Stomach (tissue), 9 donors: Measurements from ENCODE around the gene TWIST1. TPM values are rescaled to one million over a fixed set of nuclear protein-coding genes. Genes with fewer than 3 reads are reported as not detected.

Experiments used
- DNase-seq, 2 donors: peaks; one replicate each; pipeline versions ENCODE4 v3.0.0 to v3.0.0-alpha.2; 2013 to 2019
- H3K27ac ChIP-seq, 5 donors: fragments of 200-600 bp in 4 of 5; sonication (generic) in 4 of 5; one replicate each; pipeline ENCODE4 v1.5.1; 2013 to 2019; ENCODE audit warnings: mild to moderate bottlenecking in 1 of 5, moderate library complexity in 1 of 5
- H3K27me3 ChIP-seq, 3 donors: fragments of 200-600 bp; sonication (generic); one replicate each; pipeline ENCODE4 v1.5.1; 2017 to 2019; ENCODE audit warnings: mixed run types in 1 of 3
- H3K36me3 ChIP-seq, 4 donors: fragments of 200-600 bp; sonication (generic); 1 replicate in 3 of 4; 2 replicates in 1 of 4; pipeline ENCODE4 v1.5.1; 2016 to 2019
- H3K4me1 ChIP-seq, 4 donors: fragments of 200-600 bp; sonication (generic); one replicate each; pipeline ENCODE4 v1.5.1; 2016 to 2019
- H3K4me3 ChIP-seq, 4 donors: fragments of 200-600 bp; sonication (generic) in 3 of 4; one replicate each; pipeline ENCODE4 v1.5.1; 2016 to 2019; ENCODE audit warnings: mild to moderate bottlenecking in 1 of 4
- H3K9me3 ChIP-seq, 4 donors: fragments of 200-600 bp; sonication (generic); one replicate each; pipeline ENCODE4 v1.5.1; 2016 to 2019
- EP300 ChIP-seq: sonication (generic); formaldehyde crosslinking; IDR thresholded peaks from one replicate; pipeline ENCODE4 v1.6.1; 2017; ENCODE audit warnings: antibody characterized with exemption
- POLR2A ChIP-seq, 4 donors: fragments of 450-650 bp; IDR thresholded peaks; one replicate each; pipeline ENCODE4 v1.6.1; 2016; ENCODE audit warnings: antibody characterized with exemption in 4 of 4, control low read depth in 2 of 4, mild to moderate bottlenecking in 1 of 4, moderate library complexity in 1 of 4
- POLR2AphosphoS5 ChIP-seq, 3 donors: sonication (generic); formaldehyde crosslinking; IDR thresholded peaks; one replicate each; pipeline ENCODE4 v1.6.1; 2016; ENCODE audit warnings: antibody characterized with exemption in 3 of 3
- WGBS, 5 donors: extraction: QIAGEN DNeasy Blood & Tissue Kit in 3 of 5; methylation state at CpG; one replicate each; pipeline versions ENCODE4 v1.1.5 to v1.1.7; 2013 to 2018; 5-methylcytosine and 5-hydroxymethylcytosine counted together
- intact Hi-C: fragments of 100-400 bp; cut with DNase I; formaldehyde crosslinking; loops from one replicate; pipeline ENCODE4 v1.15.1; 2023; ENCODE audit warnings: low total_unique reads
- polyA plus RNA-seq, 3 donors: library from polyadenylated mRNA; stranded (reverse); fragments of 200-250 nt; gene quantifications; one replicate each; pipeline ENCODE4 v1.2.3, GENCODE V29; 2013
- total RNA-seq, 5 donors: library from RNA; depleted of rRNA; stranded (reverse); fragments of >200 nt; gene quantifications; one replicate each; pipeline versions ENCODE4 v1.1.0 to v1.2.3, GENCODE V29; 2014 to 2016
- TF ChIP-seq, protein P1 (sequence below), 7 experiments: fragments of 450-650 bp in 4 of 7; fragments of 200-600 bp in 3 of 7; sonication (generic) in 3 of 7; IDR thresholded peaks; one replicate each; pipeline ENCODE4 v1.5.1; 2016 to 2019; ENCODE audit warnings: antibody characterized with exemption in 7 of 7, control low read depth in 2 of 7, mild to moderate bottlenecking in 1 of 7
- donor health status: healthy with polysubstance abuse.
- donor health status: Bipolar disorder and iron deficiency.
- donor health status: healthy.

TWIST1 gene
- total and polyA plus RNA-seq, 8 donors: 0.58 to 169 (median 4.6) TPM; not detected in 1

DNA sequence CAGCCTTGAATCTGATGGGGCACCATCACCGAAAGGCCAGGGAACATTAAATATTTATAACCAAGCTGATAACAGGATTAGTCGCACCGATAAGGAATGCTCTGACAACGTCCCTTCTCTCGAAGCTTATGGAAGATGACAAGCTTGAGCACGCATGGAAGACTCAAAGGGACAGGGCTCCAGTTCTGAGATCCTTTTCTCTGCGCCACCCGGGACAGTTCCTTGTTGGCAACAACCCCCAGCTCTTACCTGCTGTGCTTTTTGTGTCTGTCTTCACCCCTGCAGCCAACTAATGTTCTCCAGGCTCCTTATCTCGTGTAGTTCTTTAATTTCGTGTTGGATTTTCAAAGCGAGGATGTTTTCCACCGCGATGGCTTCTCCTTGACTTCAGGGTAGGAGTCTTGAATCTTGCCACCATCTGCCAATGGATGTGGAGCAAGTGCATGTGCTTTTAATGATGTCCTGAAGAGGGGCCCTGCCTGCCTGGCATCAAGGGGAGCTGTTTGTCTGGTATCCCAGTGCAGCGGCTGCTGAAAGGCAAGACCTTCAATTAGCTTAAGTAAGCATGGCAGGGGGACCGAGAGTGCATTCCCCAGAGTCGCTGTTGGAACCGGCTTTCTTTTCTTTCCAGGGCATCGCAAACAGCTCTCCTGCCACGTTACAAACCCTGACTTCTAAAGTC lies 28.1 kb upstream of the TWIST1 start:
- TF ChIP-seq POLR2A (IDR thresholded peaks at IDR 0.05): no peak
- TF ChIP-seq, protein P1, sequence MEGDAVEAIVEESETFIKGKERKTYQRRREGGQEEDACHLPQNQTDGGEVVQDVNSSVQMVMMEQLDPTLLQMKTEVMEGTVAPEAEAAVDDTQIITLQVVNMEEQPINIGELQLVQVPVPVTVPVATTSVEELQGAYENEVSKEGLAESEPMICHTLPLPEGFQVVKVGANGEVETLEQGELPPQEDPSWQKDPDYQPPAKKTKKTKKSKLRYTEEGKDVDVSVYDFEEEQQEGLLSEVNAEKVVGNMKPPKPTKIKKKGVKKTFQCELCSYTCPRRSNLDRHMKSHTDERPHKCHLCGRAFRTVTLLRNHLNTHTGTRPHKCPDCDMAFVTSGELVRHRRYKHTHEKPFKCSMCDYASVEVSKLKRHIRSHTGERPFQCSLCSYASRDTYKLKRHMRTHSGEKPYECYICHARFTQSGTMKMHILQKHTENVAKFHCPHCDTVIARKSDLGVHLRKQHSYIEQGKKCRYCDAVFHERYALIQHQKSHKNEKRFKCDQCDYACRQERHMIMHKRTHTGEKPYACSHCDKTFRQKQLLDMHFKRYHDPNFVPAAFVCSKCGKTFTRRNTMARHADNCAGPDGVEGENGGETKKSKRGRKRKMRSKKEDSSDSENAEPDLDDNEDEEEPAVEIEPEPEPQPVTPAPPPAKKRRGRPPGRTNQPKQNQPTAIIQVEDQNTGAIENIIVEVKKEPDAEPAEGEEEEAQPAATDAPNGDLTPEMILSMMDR (IDR thresholded peaks at IDR 0.05): no peak
- Histone ChIP-seq H3K4me1 (peaks cover 0 to 22% (median 10%) of the 10 kb centered on the region in 4 donors), H3K27ac (no peak overlapping the region), H3K36me3 (no peaks in the 10 kb centered on the region), H3K27me3 (peaks cover 5 to 60% (median 28%) of the 10 kb centered on the region in 3 donors), H3K4me3 (no peak overlapping the region), H3K9me3 (peaks cover 0 to 17% (median 0%) of the 10 kb centered on the region in 4 donors)
- peak in 1 of 2 donors; percentile 2 for DNase-seq
- 5 to 8% (median 5%) methylated on average over 15 to 19 of the region's 19 CpGs for WGBS, 5 donors
- intact Hi-C loops: no loop called here

- intact Hi-C loops: no loop called here
- TF ChIP-seq POLR2AphosphoS5 (IDR thresholded peaks at IDR 0.05) (no peak), POLR2A (IDR thresholded peaks at IDR 0.05) (no peak), EP300 (no peak)
- TF ChIP-seq, protein P1 (IDR thresholded peaks at IDR 0.05): no peak
- Histone ChIP-seq H3K9me3 (peaks cover 0 to 17% (median 0%) of the 10 kb centered on the region in 4 donors), H3K36me3 (no peaks in the 10 kb centered on the region), H3K27me3 (peaks cover 5 to 60% (median 28%) of the 10 kb centered on the region in 3 donors), H3K4me3 (peak within 1 kb of the TSS in 2 of 4 donors; percentile 12 to 23), H3K4me1 (peaks cover 0 to 22% (median 10%) of the 10 kb centered on the region in 4 donors), H3K27ac (no peak within 1 kb of the TSS)
- peak in 1 of 2 donors; percentile 6 for DNase-seq
- 6 to 8% (median 6%) methylated on average over 41 to 51 of the region's 51 CpGs for WGBS, 5 donors
Measured at GRCh38 chr7:19144661-19145433, 27.4 kb upstream of the TWIST1 start, which contains the start of gene FERD3L. TSS of gene FERD3L (minus strand) at chr7:19145421. CDS start at chr7:19145362, 59 bp downstream.

- H3K27me3 ChIP-seq: peaks cover 5 to 60% (median 28%) of the 10 kb centered on the region in 3 donors
- WGBS, 5 donors: 3 to 10% (median 5%) methylated on average over 23 to 30 of the region's 30 CpGs
- DNase-seq: peak in 1 of 2 donors; percentile 5
- TF ChIP-seq POLR2A (IDR thresholded peaks at IDR 0.05): no peak
- TF ChIP-seq EP300: no peak
- TF ChIP-seq, protein P1 (IDR thresholded peaks at IDR 0.05): no peak
- TF ChIP-seq POLR2AphosphoS5 (IDR thresholded peaks at IDR 0.05): no peak
- intact Hi-C loops: no loop called here
- H3K27ac ChIP-seq: no peak overlapping the region
- peak overlapping the region in 2 of 4 donors; percentile 12 to 23 for H3K4me3 ChIP-seq
- no peaks in the 10 kb centered on the region for H3K36me3 ChIP-seq
- peaks cover 0 to 17% (median 0%) of the 10 kb centered on the region in 4 donors for H3K9me3 ChIP-seq
- H3K4me1 ChIP-seq: peaks cover 0 to 22% (median 10%) of the 10 kb centered on the region in 4 donors
Measured at GRCh38 chr7:19143881-19144574, 26.6 kb upstream of the TWIST1 start.

DNA sequence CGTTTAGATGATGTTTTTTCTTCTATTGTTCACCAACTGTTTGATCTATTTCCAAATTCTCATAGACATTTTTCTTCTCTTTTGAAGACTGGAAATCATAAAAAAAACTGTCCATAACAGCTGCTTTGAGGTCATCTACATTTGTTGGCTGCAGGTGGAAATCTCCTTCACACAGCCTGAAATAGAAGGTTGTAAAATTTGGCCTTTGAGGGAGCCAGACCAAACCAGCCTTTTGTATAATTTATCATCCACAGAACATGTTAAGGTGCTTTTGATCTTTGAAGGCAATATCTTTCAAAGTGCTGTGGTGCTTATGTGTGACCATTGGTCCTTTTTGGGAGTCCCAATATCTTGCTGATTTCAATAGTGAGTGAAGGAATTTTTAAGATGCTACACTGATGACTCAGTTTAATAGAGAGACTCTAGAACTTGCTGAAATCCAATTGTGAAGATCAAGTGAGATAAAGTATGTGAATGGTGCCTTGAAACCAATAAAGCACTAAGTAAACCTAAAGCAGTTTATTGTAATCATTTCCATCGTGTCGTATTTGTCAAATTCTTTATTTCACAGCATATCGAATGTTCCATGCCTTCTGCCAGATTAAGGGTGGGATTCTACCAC lies 22.4 kb upstream of the TWIST1 start:
- Histone ChIP-seq H3K36me3 (no peaks in the 10 kb centered on the region), H3K9me3 (peaks cover 0 to 10% (median 0%) of the 10 kb centered on the region in 4 donors), H3K4me1 (peaks cover 0 to 12% (median 5%) of the 10 kb centered on the region in 4 donors), H3K4me3 (no peak overlapping the region), H3K27me3 (peaks cover 0 to 28% (median 16%) of the 10 kb centered on the region in 3 donors), H3K27ac (no peak overlapping the region)
- TF ChIP-seq POLR2AphosphoS5 (IDR thresholded peaks at IDR 0.05) (no peak), EP300 (no peak)
- TF ChIP-seq, protein P1 (IDR thresholded peaks at IDR 0.05): no peak
- DNase-seq: no peak
- intact Hi-C loops: no loop called here
- 76 to 82% (median 79%) methylated on average over 4 of the region's 4 CpGs for WGBS, 5 donors
